Epithelial cell of proximal tubule (primary cell): ENCODE measurements around the gene TBC1D2. TPM values are rescaled to one million over a fixed set of nuclear protein-coding genes. Genes with fewer than 3 reads are reported as not detected.
"Not testable (repeated sequence)": the region's sequence is repeated elsewhere in the genome, so short reads cannot be mapped to it uniquely, and the experiment has no call there.

Experiments used
- DNase-seq: peaks from one replicate; pipeline ENCODE4 v3.0.0-alpha.2; 2011; ENCODE audit warnings: low read depth
- H3K4me3 ChIP-seq: 2 replicates; pipeline ENCODE4 v1.5.1; 2011; ENCODE audit warnings: low read depth, mild to moderate bottlenecking, low read length
- total RNA-seq: library from RNA; depleted of rRNA; stranded (reverse); fragments of >200 nt; gene quantifications from 2 replicates; pipeline ENCODE4 v1.2.3, GENCODE V29; 2015
- TF ChIP-seq, protein P1 (sequence below): conservative IDR thresholded peaks from 2 replicates; pipeline ENCODE4 v1.5.1; 2012; ENCODE audit warnings: low read depth, mild to moderate bottlenecking, low read length

TBC1D2 gene
- total RNA-seq, 1 donor from 2014 or later: 17.2 TPM

DNA sequence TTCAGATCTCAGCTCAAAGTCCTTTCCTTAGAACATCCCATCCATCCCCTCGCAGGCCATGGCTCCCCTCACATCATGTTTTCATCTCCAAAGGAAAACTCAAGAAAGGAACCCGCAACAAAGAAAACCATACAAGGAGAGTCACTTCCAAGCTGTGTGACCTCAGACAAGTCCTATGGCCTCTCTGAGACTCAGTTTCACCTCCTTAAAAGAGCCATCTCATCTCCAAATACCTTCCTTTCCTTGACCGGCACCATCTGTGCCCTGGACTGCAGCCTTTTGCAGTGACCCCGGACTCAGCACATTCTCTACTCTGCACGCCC lies 73.7 kb downstream of the TBC1D2 start:
- DNase-seq: no peak
- no peak overlapping the region for H3K4me3 ChIP-seq
- TF ChIP-seq, protein P1, sequence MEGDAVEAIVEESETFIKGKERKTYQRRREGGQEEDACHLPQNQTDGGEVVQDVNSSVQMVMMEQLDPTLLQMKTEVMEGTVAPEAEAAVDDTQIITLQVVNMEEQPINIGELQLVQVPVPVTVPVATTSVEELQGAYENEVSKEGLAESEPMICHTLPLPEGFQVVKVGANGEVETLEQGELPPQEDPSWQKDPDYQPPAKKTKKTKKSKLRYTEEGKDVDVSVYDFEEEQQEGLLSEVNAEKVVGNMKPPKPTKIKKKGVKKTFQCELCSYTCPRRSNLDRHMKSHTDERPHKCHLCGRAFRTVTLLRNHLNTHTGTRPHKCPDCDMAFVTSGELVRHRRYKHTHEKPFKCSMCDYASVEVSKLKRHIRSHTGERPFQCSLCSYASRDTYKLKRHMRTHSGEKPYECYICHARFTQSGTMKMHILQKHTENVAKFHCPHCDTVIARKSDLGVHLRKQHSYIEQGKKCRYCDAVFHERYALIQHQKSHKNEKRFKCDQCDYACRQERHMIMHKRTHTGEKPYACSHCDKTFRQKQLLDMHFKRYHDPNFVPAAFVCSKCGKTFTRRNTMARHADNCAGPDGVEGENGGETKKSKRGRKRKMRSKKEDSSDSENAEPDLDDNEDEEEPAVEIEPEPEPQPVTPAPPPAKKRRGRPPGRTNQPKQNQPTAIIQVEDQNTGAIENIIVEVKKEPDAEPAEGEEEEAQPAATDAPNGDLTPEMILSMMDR: no peak

DNA sequence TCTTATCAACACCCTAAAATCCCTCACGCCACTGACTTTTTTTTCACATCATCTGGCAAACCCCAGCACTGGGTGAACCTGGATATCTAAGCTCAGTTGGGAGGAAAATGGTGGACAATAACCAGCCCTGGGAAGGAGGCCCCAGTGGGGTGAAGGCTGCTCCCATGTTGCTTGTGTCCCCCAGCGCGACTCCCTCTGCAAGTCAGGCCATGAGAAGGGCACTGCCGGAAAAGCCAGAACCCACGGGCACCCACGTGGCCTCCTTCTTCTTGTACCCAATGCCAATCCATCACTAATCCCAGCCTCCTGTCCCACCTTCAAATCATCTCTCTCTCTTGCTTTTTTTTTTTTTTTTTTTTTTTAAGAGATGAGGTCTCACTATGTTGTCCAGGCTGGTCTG lies 74.5 kb downstream of the TBC1D2 start:
- DNase-seq: no peak
- H3K4me3 ChIP-seq: no peak overlapping the region
- TF ChIP-seq, protein P1: no peak

DNA sequence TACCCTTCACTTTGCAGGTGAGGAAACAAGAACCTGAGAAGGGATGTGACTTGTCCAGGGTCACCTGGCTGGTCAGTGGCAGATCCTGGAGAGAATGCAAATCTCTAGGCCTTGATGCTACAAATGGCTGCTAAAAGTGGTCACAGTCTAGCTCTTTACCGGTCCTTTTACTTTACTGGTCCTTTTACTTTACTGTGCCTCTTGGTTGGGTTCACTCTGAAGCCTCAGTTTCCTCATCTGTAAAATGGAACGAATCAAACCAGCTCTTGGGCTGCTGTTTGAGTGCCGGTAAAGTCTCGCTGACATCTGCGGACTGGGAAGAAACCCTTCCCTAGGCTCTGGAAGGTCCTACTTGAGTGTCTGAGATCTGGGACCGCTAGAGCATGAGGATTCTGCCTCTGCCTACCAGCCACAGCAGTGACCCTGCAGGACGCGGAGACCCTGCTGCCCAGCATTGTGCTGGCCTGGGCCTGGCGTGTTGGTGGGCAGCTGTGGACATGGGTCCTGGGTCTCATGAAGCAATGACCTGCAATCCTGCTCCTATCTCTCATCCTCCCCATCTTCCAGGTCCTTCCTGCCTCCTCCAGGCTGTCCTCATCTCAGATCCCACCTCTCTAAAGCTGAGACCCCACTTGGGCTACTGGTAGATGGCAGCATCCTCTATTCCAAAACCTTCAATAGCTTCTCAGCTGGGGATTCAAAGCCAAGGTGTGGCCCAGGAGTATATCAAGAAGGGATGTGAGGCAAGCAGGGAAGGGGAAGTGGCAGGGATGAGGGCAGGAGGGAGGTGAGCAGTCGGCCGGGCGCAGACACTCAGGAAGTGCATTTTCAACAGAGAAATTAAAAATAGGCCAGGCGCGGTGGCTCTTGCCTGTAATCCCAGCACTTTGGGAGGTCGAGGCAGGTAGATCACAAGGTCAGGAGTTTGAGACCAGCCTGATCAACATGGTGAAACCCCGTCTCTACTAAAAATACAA lies 76.3 kb downstream of the TBC1D2 start:
- TF ChIP-seq, protein P1: no peak
- H3K4me3 ChIP-seq: no peak overlapping the region
- no peak for DNase-seq

DNA sequence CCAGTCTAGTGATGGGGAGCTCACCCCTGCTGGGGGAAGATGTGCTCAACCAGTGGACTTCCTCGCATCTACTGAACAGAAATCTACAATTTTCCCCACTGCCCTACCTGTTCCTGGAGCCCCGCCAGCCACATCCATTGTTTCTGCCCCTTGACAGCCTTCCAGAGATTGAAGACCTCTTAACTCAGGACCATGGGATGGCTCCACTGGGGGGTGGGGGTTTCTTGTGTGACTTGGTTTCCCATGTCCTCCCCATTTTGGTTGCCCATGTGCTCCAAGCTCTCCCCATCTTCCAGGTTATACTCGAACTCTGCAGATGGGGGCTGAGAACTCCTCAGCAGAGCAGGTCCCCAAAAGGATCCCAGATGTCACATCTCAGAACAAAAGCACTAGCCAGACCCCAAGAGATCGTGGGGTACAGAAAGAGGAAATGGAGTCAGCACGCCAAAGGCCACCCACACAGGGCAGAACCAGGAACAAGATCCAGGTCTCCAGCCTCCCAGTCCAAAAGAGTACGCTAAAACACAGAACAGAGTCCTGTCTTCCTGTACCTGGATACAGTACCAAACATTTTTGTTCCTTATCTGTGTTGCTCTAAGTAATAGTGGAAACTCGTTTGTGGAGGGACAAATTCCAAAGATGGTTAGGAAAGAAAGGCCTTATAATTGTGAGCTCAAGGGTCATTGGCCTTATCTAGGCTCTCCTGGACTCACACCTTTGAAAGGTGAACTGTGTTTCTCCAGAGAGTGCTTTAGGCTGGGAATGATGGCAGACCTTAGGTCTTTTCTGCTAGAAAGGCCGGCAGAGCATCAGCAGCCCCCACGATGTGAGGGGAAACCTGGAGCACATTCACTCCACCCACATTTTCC lies 78.8 kb downstream of the TBC1D2 start:
- DNase-seq: no peak

DNA sequence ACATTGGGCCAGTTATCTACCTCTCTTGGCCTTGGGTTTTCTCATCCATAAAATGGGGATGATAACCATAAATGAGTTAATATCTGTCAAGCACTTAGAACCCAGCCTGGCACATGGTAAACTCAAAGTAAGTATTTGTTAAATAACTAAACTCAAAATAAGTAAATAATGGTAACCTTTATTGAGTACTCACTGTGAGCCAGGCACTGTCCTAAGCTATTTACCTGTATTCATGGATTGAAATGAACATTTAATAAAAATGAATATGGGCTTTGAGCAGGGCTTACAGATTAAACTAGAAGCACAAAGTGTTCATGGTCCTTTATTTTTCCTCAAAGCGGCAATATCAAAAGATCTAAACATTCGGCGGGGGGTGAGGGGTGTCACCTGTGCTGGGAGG lies 79.7 kb downstream of the TBC1D2 start:
- no peak for DNase-seq
- TF ChIP-seq, protein P1: no peak

More for the DNA sequence above, 78.8 kb downstream of the TBC1D2 start:
- no peak overlapping the region for H3K4me3 ChIP-seq
- TF ChIP-seq, protein P1: no peak

DNA sequence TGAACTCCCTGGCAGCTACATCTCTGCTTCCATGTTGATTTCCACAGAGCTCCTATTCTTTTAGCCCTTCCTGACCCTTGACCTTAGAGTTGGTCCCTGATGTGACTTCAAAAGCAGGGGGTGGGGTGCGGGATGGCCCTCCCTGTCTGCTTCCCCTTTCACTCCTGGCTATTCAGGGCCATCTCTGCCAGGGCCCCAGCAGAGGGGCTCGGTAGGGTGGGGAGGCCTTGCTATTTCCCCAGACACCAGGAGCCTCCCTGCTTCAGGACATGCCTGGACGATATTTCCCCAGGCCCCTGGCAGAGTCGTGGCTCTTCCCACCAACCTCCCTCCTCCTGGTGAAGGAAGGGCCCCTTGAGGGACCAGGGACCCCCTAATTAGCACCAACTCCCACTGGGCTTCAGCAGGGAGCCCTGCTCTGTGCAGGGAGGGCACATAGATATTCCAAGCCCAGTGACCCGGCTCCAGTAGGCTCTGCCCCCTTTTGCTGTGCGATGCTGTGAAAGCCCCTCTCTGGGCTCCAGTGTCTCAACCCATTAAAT lies 80.3 kb downstream of the TBC1D2 start:
- TF ChIP-seq, protein P1: no peak
- DNase-seq: no peak
- H3K4me3 ChIP-seq: no peak overlapping the region

More for the DNA sequence above, 79.7 kb downstream of the TBC1D2 start:
- no peak overlapping the region for H3K4me3 ChIP-seq

DNA sequence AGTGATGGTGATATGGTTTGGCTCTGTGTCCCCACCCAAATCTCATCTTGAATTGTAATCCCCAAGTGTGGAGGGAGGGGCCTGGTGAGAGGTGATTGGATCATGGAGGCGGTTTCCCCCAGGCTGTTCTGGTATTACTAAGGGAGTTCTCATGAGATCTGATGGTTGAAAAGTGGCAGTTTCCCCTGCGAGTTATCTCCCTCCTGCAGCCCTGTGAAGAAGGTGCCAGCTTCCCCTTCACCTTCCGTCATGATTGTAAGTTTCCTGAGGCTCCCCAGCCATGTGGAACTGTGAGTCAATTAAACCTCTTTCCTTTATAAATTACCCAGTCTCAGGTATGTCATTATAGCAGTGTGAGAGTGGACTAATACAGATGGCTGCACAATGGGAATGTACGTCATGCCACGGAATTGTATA lies 80.9 kb downstream of the TBC1D2 start:
- H3K4me3 ChIP-seq, DNase-seq: not testable (repeated sequence)
